SK-N-SH (cell line): ENCODE measurements around the gene ASTN2. TPM values are rescaled to one million over a fixed set of nuclear protein-coding genes. Genes with fewer than 3 reads are reported as not detected.

Experiments used
- CTCF ChIA-PET: fragments of 300-600, 350-600 bp; formaldehyde crosslinking; extraction: SDS; loops from one replicate; lab custom pipeline; 2021; lab: Yijun Ruan, JAX
- POLR2A ChIA-PET: fragments of 350-600 bp; sonication (Branson Sonifier 250); formaldehyde crosslinking; extraction: SDS; loops from one replicate; lab custom pipeline; 2020; ENCODE audit warnings: antibody characterized with exemption, inconsistent platforms; lab: Yijun Ruan, JAX
- DNase-seq: peaks from one replicate; pipeline ENCODE4 v3.0.0; 2012
- H2AFZ ChIP-seq: fragments of 200-600 bp; sonication (generic); 2 replicates; pipeline ENCODE4 v1.8.1; 2016; ENCODE audit warnings: antibody characterized with exemption, mild to moderate bottlenecking, low read depth
- H3F3A ChIP-seq: fragments of 200-600 bp; sonication (generic); replicated peaks from 2 replicates; pipeline ENCODE3; 2016; ENCODE audit warnings: antibody characterized with exemption, mild to moderate bottlenecking; ENCODE audit not compliant: insufficient read depth
- H3K27ac ChIP-seq, 2 experiments: fragments of 200-500 bp in 1 of 2; fragments of 200-600 bp in 1 of 2; sonication (Bioruptor generic) in 1 of 2; sonication (generic), shearing (Covaris generic) in 1 of 2; 2 replicates each; pipeline versions ENCODE4 v1.5.1 to v1.6.1; 2014 to 2016; ENCODE audit warnings: low read depth in 2 of 2, inconsistent platforms in 1 of 2, low read length in 1 of 2, mild to moderate bottlenecking in 1 of 2, mixed read lengths in 1 of 2
- H3K27me3 ChIP-seq: fragments of 200-600 bp; sonication (generic), shearing (Covaris generic); 2 replicates; pipeline ENCODE4 v1.6.1; 2016; ENCODE audit warnings: mixed run types; ENCODE audit not compliant: insufficient read depth
- H3K36me3 ChIP-seq, 2 experiments: fragments of 200-500 bp in 1 of 2; fragments of 200-600 bp in 1 of 2; sonication (Bioruptor generic) in 1 of 2; sonication (generic) in 1 of 2; replicated peaks in 1 of 2; 2 replicates each; pipeline versions ENCODE3 to v1.5.1; 2014 to 2016; ENCODE audit warnings: low read length in 1 of 2, mild to moderate bottlenecking in 1 of 2; ENCODE audit not compliant: insufficient read depth in 2 of 2, control insufficient read depth in 1 of 2
- H3K4me1 ChIP-seq, 2 experiments: fragments of 200-500 bp in 1 of 2; fragments of 200-600 bp in 1 of 2; sonication (Bioruptor generic) in 1 of 2; sonication (generic), shearing (Covaris generic) in 1 of 2; 2 replicates each; pipeline versions ENCODE4 v1.5.1 to v1.6.1; 2014 to 2016; ENCODE audit warnings: low read depth in 1 of 2, low read length in 1 of 2, mixed run types in 1 of 2; ENCODE audit not compliant: insufficient read depth in 2 of 2, control insufficient read depth in 1 of 2
- H3K4me2 ChIP-seq: fragments of 200-600 bp; sonication (generic), shearing (Covaris generic); 2 replicates; pipeline ENCODE4 v1.6.1; 2017; ENCODE audit warnings: mixed run types
- H3K4me3 ChIP-seq, 2 experiments: fragments of 200-500 bp in 1 of 2; fragments of 200-600 bp in 1 of 2; sonication (Bioruptor generic) in 1 of 2; sonication (generic), shearing (Covaris generic) in 1 of 2; 2 replicates each; pipeline versions ENCODE4 v1.5.1 to v1.8.1; 2014 to 2016; ENCODE audit warnings: low read depth in 2 of 2, inconsistent platforms in 1 of 2, low read length in 1 of 2, mild to moderate bottlenecking in 1 of 2, mixed read lengths in 1 of 2, moderate library complexity in 1 of 2
- H3K79me2 ChIP-seq: fragments of 200-600 bp; sonication (generic); 2 replicates; pipeline ENCODE4 v1.8.1; 2017; ENCODE audit warnings: mild to moderate bottlenecking; ENCODE audit not compliant: insufficient read depth
- H3K9ac ChIP-seq: fragments of 200-600 bp; sonication (generic); 2 replicates; pipeline ENCODE4 v1.6.1; 2017; ENCODE audit warnings: mixed run types
- H3K9me2 ChIP-seq: fragments of 200-600 bp; sonication (generic); 2 replicates; pipeline ENCODE4 v1.6.1; 2017; ENCODE audit warnings: mixed run types
- H3K9me3 ChIP-seq: fragments of 200-600 bp; sonication (generic); 2 replicates; pipeline ENCODE4 v1.6.1; 2017; ENCODE audit warnings: mixed run types, mild to moderate bottlenecking, moderate library complexity
- H4K20me1 ChIP-seq: fragments of 200-600 bp; sonication (generic); 2 replicates; pipeline ENCODE4 v1.6.1; 2017; ENCODE audit warnings: mild to moderate bottlenecking, mixed run types; ENCODE audit not compliant: insufficient read depth
- EZH2phosphoT487 ChIP-seq: fragments of 200-600 bp; sonication (generic); IDR thresholded peaks from 2 replicates; pipeline ENCODE4 v1.6.1; 2017; ENCODE audit warnings: low read depth, mixed run types, mild to moderate bottlenecking, antibody characterized with exemption, moderate library complexity, borderline replicate concordance
- FOXJ3 ChIP-seq: sonication (generic); formaldehyde crosslinking; IDR thresholded peaks from 2 replicates; pipeline ENCODE4 v1.5.1; 2020; ENCODE audit warnings: mild to moderate bottlenecking, missing genetic modification reagents
- FOXM1 ChIP-seq: IDR thresholded peaks from 2 replicates; pipeline ENCODE4 v1.4.0; 2012; ENCODE audit warnings: low read depth, mild to moderate bottlenecking
- JUND ChIP-seq: IDR thresholded peaks from 2 replicates; pipeline ENCODE4 v1.4.0; 2012
- MEF2A ChIP-seq: IDR thresholded peaks from 2 replicates; pipeline ENCODE4 v1.4.0; 2012; ENCODE audit warnings: low read depth, borderline replicate concordance
- MXI1 ChIP-seq: IDR thresholded peaks from 2 replicates; pipeline ENCODE4 v1.6.1; 2012; ENCODE audit warnings: mild to moderate bottlenecking, low read depth, low read length, improper control_type of control experiment
- NFIC ChIP-seq: IDR thresholded peaks from 2 replicates; pipeline ENCODE4 v1.4.0; 2012; ENCODE audit warnings: borderline replicate concordance
- RAD21 ChIP-seq: IDR thresholded peaks from 2 replicates; pipeline ENCODE4 v1.6.1; 2012; ENCODE audit warnings: mild to moderate bottlenecking, low read length
- RCOR1 ChIP-seq: fragments of 150-350 bp; IDR thresholded peaks from 2 replicates; pipeline ENCODE4 v1.6.1; 2017; ENCODE audit warnings: antibody characterized with exemption, low read length
- SMC3 ChIP-seq: IDR thresholded peaks from 2 replicates; pipeline ENCODE4 v1.6.1; 2012; ENCODE audit warnings: low read depth, low read length, improper control_type of control experiment
- TAF1 ChIP-seq: IDR thresholded peaks from 2 replicates; pipeline ENCODE4 v1.6.1; 2012; ENCODE audit warnings: low read depth, mild to moderate bottlenecking, low read length, moderate library complexity, borderline replicate concordance
- TCF12 ChIP-seq: IDR thresholded peaks from 2 replicates; pipeline ENCODE4 v1.4.0; 2012
- TEAD4 ChIP-seq: IDR thresholded peaks from 2 replicates; pipeline ENCODE4 v1.4.0; 2012; ENCODE audit warnings: mild to moderate bottlenecking, borderline replicate concordance; ENCODE audit not compliant: insufficient read depth
- YY1 ChIP-seq: IDR thresholded peaks from 2 replicates; pipeline ENCODE4 v1.4.0; 2012; ENCODE audit warnings: low read depth, mild to moderate bottlenecking
- WGBS: methylation state at CpG from one replicate; pipeline ENCODE4 v1.1.6; 2017; ENCODE audit warnings: low lambda C conversion rate; 5-methylcytosine and 5-hydroxymethylcytosine counted together
- polyA plus RNA-seq, 3 experiments: library from polyadenylated mRNA; depleted of rRNA; stranded (reverse); fragments of >200 nt; gene quantifications; 2 replicates each; pipeline ENCODE4 v1.2.3, GENCODE V29; 2012
- TF ChIP-seq, protein P1 (sequence below): fragments of 150-350 bp; IDR thresholded peaks from 2 replicates; pipeline ENCODE4 v1.6.1; 2016; ENCODE audit warnings: mild to moderate bottlenecking, low read depth, low read length
- TF ChIP-seq, protein P2 (sequence below): IDR thresholded peaks from 2 replicates; pipeline ENCODE4 v1.6.1; 2012; ENCODE audit warnings: mild to moderate bottlenecking, low read depth, low read length, moderate library complexity

ASTN2 gene
- polyA plus RNA-seq, 1 of the 3 experiments (the other 2 are of a cell fraction): 6.6 TPM

DNA sequence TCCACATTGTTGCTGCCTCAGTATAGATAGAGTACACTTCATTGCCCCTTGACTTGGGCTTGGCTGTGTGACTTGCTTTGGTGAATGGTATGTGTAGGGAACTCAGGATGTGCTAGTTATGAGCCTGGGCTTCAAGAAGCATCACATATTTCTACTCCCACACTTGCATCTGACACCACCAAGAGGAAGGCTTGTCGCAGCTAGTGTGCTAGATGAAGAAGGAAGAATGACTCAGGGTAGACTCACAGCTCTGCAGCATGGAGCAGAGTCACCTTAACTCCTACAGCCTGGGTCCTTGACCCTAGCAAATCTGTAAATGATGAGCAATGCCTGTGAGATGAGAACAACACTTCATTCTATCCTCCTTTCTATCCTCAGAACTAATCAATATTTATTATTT is 261.8 kb downstream of the ASTN2 start:
- 33% methylated on average over 1 of the region's 1 CpG for WGBS
- DNase-seq: no peak
- Histone ChIP-seq H3K4me2 (no peak overlapping the region), H3K79me2 (no peaks in the 10 kb centered on the region), H3K4me1 (peaks cover 0 to 6% of the 10 kb centered on the region in 2 experiments; a peak in 1 of 4 replicates), H3K27ac (no peak overlapping the region), H3K9ac (no peak overlapping the region), H3F3A (no peaks in the 10 kb centered on the region), H3K27me3 (no peaks in the 10 kb centered on the region), H3K9me2 (no peaks in the 10 kb centered on the region), H3K4me3 (no peak overlapping the region), H4K20me1 (no peaks in the 10 kb centered on the region), H3K9me3 (no peaks in the 10 kb centered on the region), H2AFZ (no peak overlapping the region), H3K36me3 (no peaks in the 10 kb centered on the region)
- TF ChIP-seq FOXJ3 (CRISPR knock-in tag): no peak
- no peak for TF ChIP-seq TAF1
- no peak for TF ChIP-seq FOXM1
- TF ChIP-seq, protein P1, sequence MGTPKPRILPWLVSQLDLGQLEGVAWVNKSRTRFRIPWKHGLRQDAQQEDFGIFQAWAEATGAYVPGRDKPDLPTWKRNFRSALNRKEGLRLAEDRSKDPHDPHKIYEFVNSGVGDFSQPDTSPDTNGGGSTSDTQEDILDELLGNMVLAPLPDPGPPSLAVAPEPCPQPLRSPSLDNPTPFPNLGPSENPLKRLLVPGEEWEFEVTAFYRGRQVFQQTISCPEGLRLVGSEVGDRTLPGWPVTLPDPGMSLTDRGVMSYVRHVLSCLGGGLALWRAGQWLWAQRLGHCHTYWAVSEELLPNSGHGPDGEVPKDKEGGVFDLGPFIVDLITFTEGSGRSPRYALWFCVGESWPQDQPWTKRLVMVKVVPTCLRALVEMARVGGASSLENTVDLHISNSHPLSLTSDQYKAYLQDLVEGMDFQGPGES: no peak
- TF ChIP-seq SMC3: no peak
- no peak for TF ChIP-seq JUND
- TF ChIP-seq MXI1: no peak
- no peak for TF ChIP-seq RCOR1
- TF ChIP-seq TEAD4: no peak
- TF ChIP-seq NFIC: no peak
- no peak for TF ChIP-seq TCF12
- TF ChIP-seq YY1: no peak
- CTCF ChIA-PET: interaction anchor here (0.6 kb wide), 1 partner anchor 16 kb away, joined by 3 read pairs; no protein-coding TSS in a partner anchor
- POLR2A ChIA-PET: no interaction called here

DNA sequence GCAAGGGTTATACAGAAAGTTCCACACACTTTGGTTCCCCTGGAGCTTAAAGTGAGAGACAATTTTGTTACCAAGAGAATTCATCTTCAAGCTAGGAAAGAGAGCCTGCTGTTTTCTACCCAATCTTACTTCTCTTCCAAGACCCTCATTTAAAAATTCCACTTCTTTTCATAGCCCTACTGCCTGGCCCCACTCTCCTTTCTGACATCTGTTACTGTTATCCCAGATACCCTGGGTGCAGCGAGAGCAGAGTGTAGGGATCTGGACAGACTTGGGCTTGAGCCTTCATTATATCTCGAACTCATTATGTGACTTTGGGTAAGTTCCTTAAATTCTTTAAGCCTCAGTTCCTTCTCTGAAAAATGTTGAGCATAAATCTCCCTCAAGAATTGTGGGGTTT is 263.1 kb downstream of the ASTN2 start:
- DNase-seq: no peak
- no peaks in the 10 kb centered on the region for H3K9me3 ChIP-seq
- H3K4me3 ChIP-seq: no peak overlapping the region
- ChIA-PET POLR2A (no interaction called here), CTCF (no interaction called here)
- no peaks in the 10 kb centered on the region for H3K79me2 ChIP-seq
- H4K20me1 ChIP-seq: no peaks in the 10 kb centered on the region
- H3K4me1 ChIP-seq: peaks cover 0 to under 1% of the 10 kb centered on the region in 2 experiments; a peak in 1 of 4 replicates
- no peak overlapping the region for H2AFZ ChIP-seq
- H3K9me2 ChIP-seq: no peaks in the 10 kb centered on the region
- 22% methylated on average over 2 of the region's 2 CpGs for WGBS
- no peak overlapping the region for H3K27ac ChIP-seq
- no peaks in the 10 kb centered on the region for H3K36me3 ChIP-seq
- no peaks in the 10 kb centered on the region for H3F3A ChIP-seq
- no peak overlapping the region for H3K4me2 ChIP-seq
- no peaks in the 10 kb centered on the region for H3K27me3 ChIP-seq
- TF ChIP-seq YY1 (no peak), FOXJ3 (CRISPR knock-in tag) (no peak), RAD21 (no peak), MEF2A (no peak), FOXM1 (no peak), EZH2phosphoT487 (no peak)
- TF ChIP-seq, protein P2, sequence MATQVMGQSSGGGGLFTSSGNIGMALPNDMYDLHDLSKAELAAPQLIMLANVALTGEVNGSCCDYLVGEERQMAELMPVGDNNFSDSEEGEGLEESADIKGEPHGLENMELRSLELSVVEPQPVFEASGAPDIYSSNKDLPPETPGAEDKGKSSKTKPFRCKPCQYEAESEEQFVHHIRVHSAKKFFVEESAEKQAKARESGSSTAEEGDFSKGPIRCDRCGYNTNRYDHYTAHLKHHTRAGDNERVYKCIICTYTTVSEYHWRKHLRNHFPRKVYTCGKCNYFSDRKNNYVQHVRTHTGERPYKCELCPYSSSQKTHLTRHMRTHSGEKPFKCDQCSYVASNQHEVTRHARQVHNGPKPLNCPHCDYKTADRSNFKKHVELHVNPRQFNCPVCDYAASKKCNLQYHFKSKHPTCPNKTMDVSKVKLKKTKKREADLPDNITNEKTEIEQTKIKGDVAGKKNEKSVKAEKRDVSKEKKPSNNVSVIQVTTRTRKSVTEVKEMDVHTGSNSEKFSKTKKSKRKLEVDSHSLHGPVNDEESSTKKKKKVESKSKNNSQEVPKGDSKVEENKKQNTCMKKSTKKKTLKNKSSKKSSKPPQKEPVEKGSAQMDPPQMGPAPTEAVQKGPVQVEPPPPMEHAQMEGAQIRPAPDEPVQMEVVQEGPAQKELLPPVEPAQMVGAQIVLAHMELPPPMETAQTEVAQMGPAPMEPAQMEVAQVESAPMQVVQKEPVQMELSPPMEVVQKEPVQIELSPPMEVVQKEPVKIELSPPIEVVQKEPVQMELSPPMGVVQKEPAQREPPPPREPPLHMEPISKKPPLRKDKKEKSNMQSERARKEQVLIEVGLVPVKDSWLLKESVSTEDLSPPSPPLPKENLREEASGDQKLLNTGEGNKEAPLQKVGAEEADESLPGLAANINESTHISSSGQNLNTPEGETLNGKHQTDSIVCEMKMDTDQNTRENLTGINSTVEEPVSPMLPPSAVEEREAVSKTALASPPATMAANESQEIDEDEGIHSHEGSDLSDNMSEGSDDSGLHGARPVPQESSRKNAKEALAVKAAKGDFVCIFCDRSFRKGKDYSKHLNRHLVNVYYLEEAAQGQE: no peak
- TF ChIP-seq, protein P1: no peak
- no peak overlapping the region for H3K9ac ChIP-seq
